C4-2B (cell line): Measurements from ENCODE around the gene BACH1.
"Not testable (repeated sequence)": the region's sequence is repeated elsewhere in the genome, so short reads cannot be mapped to it uniquely, and the experiment has no call there.

Source experiments
- H3K27ac ChIP-seq: fragments of 450-650 bp; 2 replicates; pipeline ENCODE4 v1.5.1; 2017
- ZFX ChIP-seq: fragments of 450-650 bp; IDR thresholded peaks from 2 replicates; pipeline ENCODE4 v1.6.1; 2017
- TF ChIP-seq, protein P1 (sequence below): fragments of 450-650 bp; conservative IDR thresholded peaks from 2 replicates; pipeline ENCODE4 v1.5.1; 2017; ENCODE audit warnings: mild to moderate bottlenecking

The BACH1 gene

DNA sequence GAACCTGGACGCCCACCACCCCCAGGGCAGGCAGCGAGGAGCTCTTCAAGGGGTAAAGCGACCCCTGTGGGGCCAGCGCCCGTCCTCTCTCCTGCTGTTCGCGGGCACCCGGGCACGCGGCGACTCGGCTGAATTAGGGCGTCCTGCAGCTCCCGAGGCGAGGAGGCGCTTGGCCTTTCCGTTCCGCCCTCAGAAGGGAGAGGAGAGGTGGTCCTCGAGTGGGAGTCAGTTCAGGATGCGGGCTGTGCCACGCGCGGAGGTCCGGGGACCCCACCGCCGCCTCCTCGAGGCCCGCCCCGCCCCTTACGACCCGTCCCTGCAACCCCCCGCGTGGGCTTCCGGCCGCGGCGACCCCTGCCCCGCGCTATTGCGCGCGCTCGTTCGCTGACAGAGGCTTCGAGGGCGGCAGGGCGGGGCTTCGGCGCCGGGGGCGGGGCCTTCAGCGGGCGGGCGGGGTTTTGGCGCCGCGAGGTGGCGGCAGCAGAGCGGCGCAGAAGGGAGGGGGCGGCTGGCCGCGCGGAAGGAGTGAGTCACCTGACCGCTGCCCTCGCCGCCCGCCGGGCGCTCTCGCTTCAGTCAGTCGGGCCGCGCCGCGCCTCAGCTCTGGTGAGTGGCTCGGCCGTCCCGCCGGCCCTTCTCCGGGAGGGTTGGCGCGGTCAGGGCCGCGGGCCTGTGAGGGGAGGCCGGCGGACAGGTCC is at the start of gene BACH1:
BACH1 (plus strand) TSS at position 575 of the 698 bp plus-strand sequence. CDS start 22,359 bp downstream, outside the sequence.
- peak within 1 kb of the TSS; percentile 83 for H3K27ac ChIP-seq
- TF ChIP-seq, protein P1, sequence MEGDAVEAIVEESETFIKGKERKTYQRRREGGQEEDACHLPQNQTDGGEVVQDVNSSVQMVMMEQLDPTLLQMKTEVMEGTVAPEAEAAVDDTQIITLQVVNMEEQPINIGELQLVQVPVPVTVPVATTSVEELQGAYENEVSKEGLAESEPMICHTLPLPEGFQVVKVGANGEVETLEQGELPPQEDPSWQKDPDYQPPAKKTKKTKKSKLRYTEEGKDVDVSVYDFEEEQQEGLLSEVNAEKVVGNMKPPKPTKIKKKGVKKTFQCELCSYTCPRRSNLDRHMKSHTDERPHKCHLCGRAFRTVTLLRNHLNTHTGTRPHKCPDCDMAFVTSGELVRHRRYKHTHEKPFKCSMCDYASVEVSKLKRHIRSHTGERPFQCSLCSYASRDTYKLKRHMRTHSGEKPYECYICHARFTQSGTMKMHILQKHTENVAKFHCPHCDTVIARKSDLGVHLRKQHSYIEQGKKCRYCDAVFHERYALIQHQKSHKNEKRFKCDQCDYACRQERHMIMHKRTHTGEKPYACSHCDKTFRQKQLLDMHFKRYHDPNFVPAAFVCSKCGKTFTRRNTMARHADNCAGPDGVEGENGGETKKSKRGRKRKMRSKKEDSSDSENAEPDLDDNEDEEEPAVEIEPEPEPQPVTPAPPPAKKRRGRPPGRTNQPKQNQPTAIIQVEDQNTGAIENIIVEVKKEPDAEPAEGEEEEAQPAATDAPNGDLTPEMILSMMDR = peak; percentile 42
- TF ChIP-seq ZFX = no peak

- H3K27ac ChIP-seq = not testable (repeated sequence)
Measured at GRCh38 chr21:29249289-29249688, 49.4 kb upstream of the BACH1 start.

DNA sequence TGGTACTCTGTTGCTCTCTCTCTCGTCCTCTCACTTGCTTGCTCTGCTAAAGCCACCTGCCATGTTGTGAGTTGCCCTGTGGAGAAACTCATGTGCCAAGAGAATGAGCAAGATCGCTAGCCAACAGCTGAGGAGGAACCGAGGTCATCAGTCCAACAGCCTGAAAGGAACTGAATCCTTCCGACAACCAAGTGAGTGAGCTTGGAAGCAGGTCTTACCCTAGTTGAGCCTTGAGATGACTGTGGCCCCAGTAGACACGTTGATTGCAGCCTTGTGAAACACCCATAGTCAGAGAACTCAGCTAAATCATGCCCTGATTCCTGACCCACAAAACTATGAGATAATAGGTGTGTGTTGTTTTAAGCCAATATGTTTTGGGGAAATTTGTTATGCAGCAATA is 48.1 kb upstream of the BACH1 start:
- no peak for TF ChIP-seq ZFX
- TF ChIP-seq, protein P1 = no peak
- no peak overlapping the region for H3K27ac ChIP-seq

DNA sequence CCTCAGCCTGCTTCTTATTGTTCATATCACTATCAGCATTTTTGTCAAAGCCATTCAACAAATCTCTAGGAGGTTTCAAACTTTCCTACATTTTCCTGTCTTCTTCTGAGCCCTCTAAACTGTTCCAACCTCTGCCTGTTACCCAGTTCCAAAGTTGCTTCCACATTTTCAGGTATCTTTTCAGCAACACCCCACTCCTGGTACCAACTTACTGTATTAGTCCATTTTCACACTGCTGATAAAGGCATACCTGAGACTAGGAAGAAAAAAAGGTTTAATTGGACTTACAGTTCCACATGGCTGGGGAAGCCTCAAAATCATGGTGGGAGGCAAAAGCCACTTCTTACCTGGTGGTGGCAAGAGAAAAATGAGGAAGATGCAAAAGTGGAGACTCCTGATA is 44.9 kb upstream of the BACH1 start:
- H3K27ac ChIP-seq = not testable (repeated sequence)

DNA sequence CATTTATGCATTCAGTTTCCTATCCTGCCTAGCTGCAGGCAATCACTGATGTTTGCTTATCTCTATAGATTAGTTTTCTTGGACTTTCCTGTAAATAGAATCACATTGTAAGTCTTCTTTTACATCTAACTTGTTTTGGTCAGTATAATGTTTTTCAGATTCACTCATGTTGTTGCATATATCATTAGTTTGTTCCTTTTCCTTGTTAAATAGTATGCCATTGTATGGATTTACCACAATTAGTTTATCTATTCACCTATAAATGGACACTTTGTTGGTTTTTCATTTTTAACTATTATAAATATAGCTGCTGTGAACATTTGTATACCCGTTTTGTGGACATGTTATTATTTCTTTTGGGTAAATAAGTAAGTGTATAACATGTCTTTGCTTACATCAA is 44.2 kb upstream of the BACH1 start:
- TF ChIP-seq ZFX = no peak
- TF ChIP-seq, protein P1 = no peak

GRCh38 chr21:29256126-29256910 is 42.4 kb upstream of the BACH1 start:
- H3K27ac ChIP-seq = peak overlapping the region; percentile 29; the same call in 1 of the 2 replicates
- TF ChIP-seq, protein P1 = no peak
- no peak for TF ChIP-seq ZFX

More for the DNA sequence above, 44.2 kb upstream of the BACH1 start:
- no peak overlapping the region for H3K27ac ChIP-seq

- no peak for TF ChIP-seq ZFX
- no peak overlapping the region for H3K27ac ChIP-seq
Measured at GRCh38 chr21:29257701-29258100, 41.0 kb upstream of the BACH1 start.

- no peak overlapping the region for H3K27ac ChIP-seq
- TF ChIP-seq ZFX = no peak
- TF ChIP-seq, protein P1 = no peak
Measured at GRCh38 chr21:29258626-29259338, 39.9 kb upstream of the BACH1 start.
